HCT116 (cell line): ENCODE results near the gene APPL2.

Experiments used
- CEBPB ChIP-seq: IDR thresholded peaks from 2 replicates; pipeline ENCODE4 v1.6.1; 2012; ENCODE audit warnings: low read depth
- CTCF ChIP-seq, 3 experiments: fragments of 200-600 bp in 1 of 3; sonication (generic) in 1 of 3; IDR thresholded peaks in 2 of 3; conservative IDR thresholded peaks in 1 of 3; 2 replicates each; pipeline ENCODE4 v1.5.1; 2012 to 2017; ENCODE audit warnings: low read depth in 2 of 3, low read length in 2 of 3, antibody characterized with exemption in 1 of 3, borderline replicate concordance in 1 of 3, control low read depth in 1 of 3, mild to moderate bottlenecking in 1 of 3, mixed read lengths in 1 of 3, mixed run types in 1 of 3, moderate library complexity in 1 of 3; ENCODE audit not compliant: insufficient read depth in 1 of 3
- EGR1 ChIP-seq: IDR thresholded peaks from 2 replicates; pipeline ENCODE4 v1.6.1; 2012; ENCODE audit warnings: low read depth
- EZH2 ChIP-seq: fragments of 200-600 bp; sonication (generic); IDR thresholded peaks from 2 replicates; pipeline ENCODE4 v1.6.1; 2017; ENCODE audit warnings: antibody characterized with exemption, mixed run types
- EZH2phosphoT487 ChIP-seq: fragments of 200-600 bp; IDR thresholded peaks from 2 replicates; pipeline ENCODE4 v1.6.1; 2018; ENCODE audit warnings: antibody characterized with exemption, borderline replicate concordance
- JUND ChIP-seq: IDR thresholded peaks from 2 replicates; pipeline ENCODE4 v1.6.1; 2012
- MAX ChIP-seq: IDR thresholded peaks from 2 replicates; pipeline ENCODE4 v1.6.1; 2012
- POLR2A ChIP-seq: IDR thresholded peaks from 2 replicates; pipeline ENCODE4 v1.7.0; 2011; ENCODE audit warnings: borderline replicate concordance; ENCODE audit not compliant: insufficient read depth, insufficient read length; ENCODE audit errors: extremely low read depth
- POLR2AphosphoS5 ChIP-seq: IDR thresholded peaks from 2 replicates; pipeline ENCODE4 v1.6.1; 2011; ENCODE audit warnings: mild to moderate bottlenecking, low read depth, low read length, moderate library complexity
- SIN3A ChIP-seq: IDR thresholded peaks from 2 replicates; pipeline ENCODE4 v1.6.1; 2012; ENCODE audit warnings: low read depth
- SP1 ChIP-seq: IDR thresholded peaks from 2 replicates; pipeline ENCODE4 v1.6.1; 2012; ENCODE audit warnings: low read depth
- SRF ChIP-seq: IDR thresholded peaks from 2 replicates; pipeline ENCODE4 v1.6.1; 2012; ENCODE audit warnings: low read depth
- TCF7L2 ChIP-seq: IDR thresholded peaks from 2 replicates; pipeline ENCODE4 v1.7.0; 2011; ENCODE audit warnings: borderline replicate concordance, inconsistent platforms; ENCODE audit not compliant: insufficient read depth, insufficient read length; ENCODE audit errors: extremely low read depth
- YY1 ChIP-seq: IDR thresholded peaks from 2 replicates; pipeline ENCODE4 v1.6.1; 2011; ENCODE audit warnings: low read length, low read depth, moderate library complexity, mild to moderate bottlenecking; ENCODE audit not compliant: insufficient replicate concordance; ENCODE audit errors: extremely low read depth

DNA sequence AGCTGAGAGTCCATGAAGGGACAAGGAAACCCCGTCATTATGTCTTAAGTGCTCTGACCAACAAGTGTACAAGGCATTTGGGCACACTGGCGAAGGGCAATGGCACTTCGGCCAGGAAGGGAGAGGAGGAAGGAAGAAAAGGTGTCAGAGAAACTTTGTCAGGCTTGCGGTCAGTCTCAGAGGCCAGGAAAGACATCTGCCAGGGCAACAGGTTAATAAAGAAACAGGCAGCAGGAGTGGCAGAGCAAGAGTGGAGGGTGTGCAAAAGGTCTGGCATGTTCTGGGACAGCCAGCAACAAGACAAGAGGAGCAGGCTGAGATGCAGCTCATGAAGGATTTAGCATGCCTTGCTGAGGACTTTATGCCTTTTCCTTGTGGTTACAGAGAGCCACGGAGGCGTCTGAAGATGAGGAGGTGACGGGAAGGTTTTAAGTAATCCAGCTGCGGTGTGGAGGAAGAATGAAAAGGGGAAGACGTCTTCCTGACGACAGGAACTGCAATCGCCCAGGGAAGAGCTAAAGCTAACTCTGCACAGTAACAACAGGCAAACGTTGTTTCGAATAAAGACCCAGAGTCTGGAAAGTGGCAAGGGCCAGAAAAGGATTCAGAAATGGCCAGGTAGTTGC lies 13.1 kb downstream of the APPL2 start:
- TF ChIP-seq SP1: no peak
- no peak for TF ChIP-seq MAX
- TF ChIP-seq EZH2: no peak
- no peak for TF ChIP-seq CTCF (IDR thresholded peaks at IDR 0.05 in 2 of 3, conservative IDR thresholded peaks at IDR 0.05 in 1 of 3; ENCODE audit: borderline replicate concordance in 1 of 3, insufficient read depth in 1 of 3, low read depth in 2 of 3, low read length in 2 of 3)
- no peak for TF ChIP-seq POLR2A
- TF ChIP-seq EZH2phosphoT487: no peak
- no peak for TF ChIP-seq TCF7L2
- TF ChIP-seq YY1: no peak
- no peak for TF ChIP-seq JUND
- TF ChIP-seq CEBPB: no peak
- no peak for TF ChIP-seq POLR2AphosphoS5
- TF ChIP-seq SIN3A: no peak
- no peak for TF ChIP-seq SRF
- TF ChIP-seq EGR1: no peak
